IPS-15b (cell line): ENCODE measurements around the gene ZNF208.
"Not testable (repeated sequence)": the region's sequence is repeated elsewhere in the genome, so short reads cannot be mapped to it uniquely, and the experiment has no call there.

Source experiments
- H3K27me3 ChIP-seq: one replicate; pipeline ENCODE4 v1.6.1; 2013; ENCODE audit warnings: low read length; ENCODE audit not compliant: control insufficient read depth, insufficient read depth
- H3K36me3 ChIP-seq: one replicate; pipeline ENCODE4 v1.6.1; 2013; ENCODE audit warnings: low read length; ENCODE audit not compliant: control insufficient read depth, insufficient read depth
- H3K4me1 ChIP-seq: one replicate; pipeline ENCODE4 v1.6.1; 2013; ENCODE audit warnings: mild to moderate bottlenecking, low read length; ENCODE audit not compliant: control insufficient read depth, insufficient read depth
- H3K4me3 ChIP-seq: one replicate; pipeline ENCODE4 v1.5.1; 2013; ENCODE audit warnings: low read depth, low read length
- H3K9ac ChIP-seq: one replicate; pipeline ENCODE4 v1.6.1; 2013; ENCODE audit warnings: low read depth, mild to moderate bottlenecking, low read length
- H3K9me3 ChIP-seq: one replicate; pipeline ENCODE4 v1.6.1; 2013; ENCODE audit warnings: mild to moderate bottlenecking, low read length; ENCODE audit not compliant: control insufficient read depth, insufficient read depth

The ZNF208 gene

DNA sequence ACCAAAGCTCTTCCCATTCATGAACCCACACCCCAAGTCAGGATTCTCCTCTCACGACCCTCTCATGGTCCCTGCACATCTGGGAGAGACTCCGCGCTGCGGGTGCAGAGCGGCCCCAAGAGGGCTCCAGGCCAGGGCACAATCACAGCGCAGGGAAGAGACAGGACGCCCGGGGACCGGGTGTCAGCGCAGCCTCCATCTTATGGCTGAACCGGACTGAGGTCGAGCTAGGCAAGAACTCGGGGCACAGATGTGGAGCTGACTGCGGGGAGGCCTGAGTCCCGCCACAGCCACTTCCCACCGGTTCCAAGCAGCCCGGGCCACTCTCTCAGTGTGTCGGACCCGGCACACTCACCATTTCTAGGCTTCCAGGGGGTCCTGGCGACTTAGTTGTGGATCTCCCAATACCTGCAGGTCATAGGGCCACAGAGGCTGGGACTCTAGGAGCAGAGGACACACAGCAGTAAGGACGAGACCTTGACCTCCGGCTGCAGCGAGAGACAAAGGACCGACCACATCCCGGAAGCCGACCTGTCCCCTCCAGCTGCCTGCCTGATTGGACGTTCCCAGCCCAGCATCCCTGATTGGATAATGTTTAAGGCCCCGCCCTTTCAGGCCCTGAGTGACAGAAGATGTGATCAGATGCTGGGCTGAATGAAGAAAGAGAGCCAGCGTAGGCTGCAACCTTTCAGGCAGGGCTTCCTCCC, at the start of gene ZNF208:
ZNF208 (minus strand) TSS at position 507 of the 707 bp plus-strand sequence; CDS start at position 358, 149 bp downstream.
- not testable (repeated sequence) for H3K4me3 ChIP-seq, H3K27me3 ChIP-seq, H3K36me3 ChIP-seq, H3K4me1 ChIP-seq, H3K9ac ChIP-seq, H3K9me3 ChIP-seq

DNA sequence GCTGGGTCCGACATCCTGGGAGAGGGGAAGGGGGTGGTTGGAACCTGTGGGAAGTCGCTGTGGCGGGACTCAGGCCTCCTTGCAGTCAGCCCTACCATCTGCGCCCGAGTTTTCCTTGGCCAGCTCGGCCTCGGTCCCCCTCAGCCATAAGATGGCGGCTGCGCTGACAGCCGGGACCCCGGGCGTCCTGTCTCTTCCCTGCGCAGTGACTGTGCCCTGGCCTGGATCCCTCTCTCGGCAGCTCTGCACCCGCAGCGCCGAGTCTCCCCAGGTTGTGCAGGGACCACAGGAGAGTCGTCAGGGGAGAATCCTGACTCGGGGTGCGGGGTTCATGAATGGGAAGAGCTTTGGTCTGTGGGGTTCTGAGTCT, 41.9 kb upstream of the ZNF208 start:
- Histone ChIP-seq H3K36me3 (peaks cover 4% of the 10 kb centered on the region), H3K9ac (no peak overlapping the region), H3K4me1 (no peaks in the 10 kb centered on the region), H3K4me3 (no peak overlapping the region), H3K27me3 (no peaks in the 10 kb centered on the region), H3K9me3 (peaks cover 20% of the 10 kb centered on the region)

DNA sequence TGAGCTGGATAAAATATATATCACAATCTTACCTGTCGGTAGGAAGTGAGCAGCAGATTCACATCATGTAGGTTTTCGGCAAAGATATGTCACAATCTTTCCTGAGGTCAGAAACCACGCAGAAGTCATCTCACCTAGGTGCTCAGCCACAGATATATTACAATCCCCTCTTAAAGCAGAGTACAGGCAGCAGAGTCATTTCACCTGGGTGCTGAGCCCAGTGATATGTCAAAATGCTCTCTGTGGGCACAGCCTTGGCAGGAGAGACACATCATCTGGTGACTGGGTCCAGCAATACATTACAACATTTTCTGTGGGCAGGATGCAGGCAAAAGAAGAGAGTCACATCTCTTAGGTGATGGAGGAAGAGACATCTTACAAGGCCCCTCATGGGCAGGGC, 30.4 kb upstream of the ZNF208 start:
- not testable (repeated sequence) for H3K4me3 ChIP-seq, H3K4me1 ChIP-seq, H3K36me3 ChIP-seq, H3K9ac ChIP-seq, H3K27me3 ChIP-seq
- peaks cover 20% of the 10 kb centered on the region for H3K9me3 ChIP-seq

DNA sequence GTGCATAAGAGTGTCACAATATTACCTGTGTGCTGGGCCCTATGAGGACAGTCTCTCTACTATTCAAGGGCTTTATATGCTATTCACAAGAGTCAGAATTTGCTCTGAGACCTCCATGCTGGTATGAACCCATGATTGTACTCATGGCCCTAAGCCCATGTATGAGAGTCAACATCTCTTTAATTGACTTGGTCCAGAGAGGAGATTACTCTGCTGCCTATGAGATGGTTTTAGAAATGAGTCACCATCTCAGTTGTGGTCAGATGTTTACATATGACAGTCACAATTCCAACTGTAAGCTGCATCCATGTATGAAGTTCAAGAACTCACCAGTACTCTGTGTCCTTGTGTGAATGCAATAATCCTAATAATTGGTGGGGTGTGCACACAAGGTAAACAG, 19.9 kb upstream of the ZNF208 start:
- H3K4me1 ChIP-seq: no peaks in the 10 kb centered on the region
- H3K9ac ChIP-seq: no peak overlapping the region
- H3K27me3 ChIP-seq: no peaks in the 10 kb centered on the region
- no peak overlapping the region for H3K4me3 ChIP-seq
- H3K9me3 ChIP-seq: peaks cover 18% of the 10 kb centered on the region
- no peaks in the 10 kb centered on the region for H3K36me3 ChIP-seq

DNA sequence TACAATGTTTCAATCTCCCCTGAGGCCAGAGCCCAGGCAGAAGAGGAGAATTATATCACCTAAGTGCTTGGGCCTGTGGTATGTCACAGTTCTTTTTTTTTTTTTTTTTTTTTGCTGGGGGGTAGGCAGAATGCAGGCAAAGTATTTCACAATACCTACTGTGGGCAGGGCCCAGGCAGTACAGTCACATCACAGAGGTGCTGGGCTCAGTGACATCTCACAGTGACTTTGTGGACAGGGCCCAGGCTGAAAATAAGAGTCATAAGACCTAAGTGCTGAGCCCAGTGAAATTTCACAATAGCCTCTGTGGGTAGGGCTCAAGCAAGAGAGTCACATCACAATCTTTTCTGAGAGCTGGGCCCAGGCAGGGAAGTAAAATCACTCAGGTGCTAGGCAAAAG, 15.9 kb upstream of the ZNF208 start:
- H3K27me3 ChIP-seq: no peaks in the 10 kb centered on the region
- H3K36me3 ChIP-seq: no peaks in the 10 kb centered on the region
- H3K9ac ChIP-seq: no peak overlapping the region
- H3K4me3 ChIP-seq: no peak overlapping the region
- H3K9me3 ChIP-seq: peaks cover 6% of the 10 kb centered on the region
- H3K4me1 ChIP-seq: no peaks in the 10 kb centered on the region

DNA sequence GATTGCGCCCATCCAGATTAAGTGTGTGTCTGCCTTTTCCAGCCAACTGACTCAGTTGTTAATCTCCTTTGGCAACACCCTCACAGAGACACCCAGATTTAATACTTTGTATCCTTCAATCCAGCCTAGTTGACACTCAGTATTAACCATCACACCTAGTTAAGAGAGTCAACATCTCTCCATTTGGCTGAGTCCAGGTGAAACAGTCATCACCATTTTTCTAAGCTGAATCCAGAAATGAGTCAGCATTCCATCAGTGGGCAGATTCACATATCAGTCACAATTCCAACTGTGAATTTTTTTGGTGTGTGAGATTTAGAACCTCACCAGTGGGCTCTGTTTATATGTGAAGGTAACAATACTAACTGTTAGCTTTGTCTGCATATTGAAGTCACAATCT, 14.8 kb upstream of the ZNF208 start:
- H3K27me3 ChIP-seq, H3K9ac ChIP-seq, H3K9me3 ChIP-seq, H3K36me3 ChIP-seq, H3K4me3 ChIP-seq, H3K4me1 ChIP-seq: not testable (repeated sequence)

DNA sequence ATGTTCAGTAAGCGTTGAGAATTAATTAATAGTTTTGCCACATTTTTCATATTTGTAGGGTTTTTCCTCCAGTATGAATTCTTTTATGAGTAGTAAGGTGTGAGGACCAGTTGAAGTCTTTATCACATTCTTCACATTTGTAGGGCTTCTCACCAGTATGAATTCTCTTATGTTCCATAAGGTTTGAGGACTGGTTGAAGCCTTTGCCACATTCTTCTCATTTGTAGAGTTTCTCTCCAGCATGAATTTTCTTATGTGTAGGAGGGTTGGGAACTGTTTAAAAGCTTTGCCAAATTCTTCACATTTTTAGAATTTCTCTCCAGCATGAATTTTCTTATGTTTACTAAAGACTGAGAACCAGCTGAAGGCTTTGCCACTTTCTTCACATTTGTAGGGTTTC, 40.3 kb downstream of the ZNF208 start:
- H3K36me3 ChIP-seq: no peaks in the 10 kb centered on the region
- H3K4me1 ChIP-seq: no peaks in the 10 kb centered on the region
- no peaks in the 10 kb centered on the region for H3K27me3 ChIP-seq
- H3K4me3 ChIP-seq: no peak overlapping the region
- H3K9ac ChIP-seq: no peak overlapping the region
- H3K9me3 ChIP-seq: peaks cover 3% of the 10 kb centered on the region

DNA sequence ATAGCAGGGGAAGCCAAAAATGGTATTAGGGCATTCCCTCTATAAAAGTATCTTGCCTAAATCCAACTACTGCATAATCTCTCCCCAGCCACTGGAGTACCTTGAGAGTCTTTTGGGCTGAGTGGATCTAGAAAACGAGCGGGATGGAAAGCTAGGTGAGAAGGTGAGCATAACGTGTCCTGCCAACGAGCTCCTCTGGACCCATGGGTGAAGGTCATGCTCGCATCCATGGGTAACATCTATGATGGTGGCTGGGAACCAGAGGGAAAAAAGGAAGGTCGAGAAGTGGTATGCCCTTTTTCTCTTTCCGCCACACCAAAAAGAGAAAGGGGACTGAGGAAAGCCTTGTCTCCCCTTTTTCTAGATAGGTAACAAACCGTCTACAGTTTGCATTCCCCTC, 63.0 kb downstream of the ZNF208 start:
- Histone ChIP-seq H3K36me3 (no peaks in the 10 kb centered on the region), H3K27me3 (no peaks in the 10 kb centered on the region), H3K9ac (no peak overlapping the region), H3K9me3 (peaks cover 31% of the 10 kb centered on the region), H3K4me1 (no peaks in the 10 kb centered on the region), H3K4me3 (no peak overlapping the region)

DNA sequence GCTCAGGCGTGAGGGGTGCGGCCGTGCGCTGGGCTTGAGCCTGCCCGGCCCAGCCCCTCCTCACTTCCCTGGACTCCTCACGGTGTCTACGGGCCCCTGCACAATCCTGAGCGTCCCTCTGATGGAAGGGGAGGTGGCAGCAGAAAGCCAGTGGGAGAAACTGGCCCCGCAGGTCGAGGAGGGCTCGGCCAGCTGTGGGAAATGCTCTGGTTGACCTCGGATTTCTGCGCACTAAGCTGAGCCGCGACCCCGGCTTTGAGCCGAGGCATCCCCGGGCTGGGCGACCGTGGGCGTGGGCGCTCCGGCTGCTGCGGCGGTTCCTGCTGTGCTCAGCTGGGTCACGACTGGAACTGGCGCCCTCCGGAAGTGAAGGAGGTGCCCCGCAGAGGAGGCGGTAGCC, 70.1 kb downstream of the ZNF208 start:
- no peaks in the 10 kb centered on the region for H3K27me3 ChIP-seq
- H3K9me3 ChIP-seq: peaks cover 20% of the 10 kb centered on the region

DNA sequence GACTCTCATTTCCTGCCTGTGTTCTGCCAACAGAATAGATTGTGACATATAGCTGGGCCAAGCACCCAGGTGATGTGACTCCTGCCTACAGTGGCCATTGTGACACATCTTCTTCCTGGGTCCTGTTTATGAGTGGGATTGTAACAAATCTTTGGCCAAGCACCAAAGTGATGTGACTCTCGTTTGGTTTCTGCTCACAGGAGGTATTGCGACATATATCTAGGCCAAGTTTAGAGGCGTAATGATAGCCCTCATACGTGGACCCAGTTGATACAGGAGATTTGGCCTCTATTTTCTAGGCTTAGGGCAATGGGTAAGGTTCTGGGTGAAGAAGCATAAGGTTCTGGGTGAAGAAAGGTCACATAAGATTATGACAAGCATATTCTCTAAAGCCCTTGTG, 76.2 kb downstream of the ZNF208 start:
- H3K4me3 ChIP-seq: no peak overlapping the region
- H3K4me1 ChIP-seq: no peaks in the 10 kb centered on the region
- H3K27me3 ChIP-seq: no peaks in the 10 kb centered on the region
- no peaks in the 10 kb centered on the region for H3K36me3 ChIP-seq
- no peak overlapping the region for H3K9ac ChIP-seq
- H3K9me3 ChIP-seq: peaks cover 9% of the 10 kb centered on the region

More for the DNA sequence above, 70.1 kb downstream of the ZNF208 start:
- Histone ChIP-seq H3K9ac (no peak overlapping the region), H3K4me1 (no peaks in the 10 kb centered on the region), H3K4me3 (no peak overlapping the region), H3K36me3 (no peaks in the 10 kb centered on the region)

DNA sequence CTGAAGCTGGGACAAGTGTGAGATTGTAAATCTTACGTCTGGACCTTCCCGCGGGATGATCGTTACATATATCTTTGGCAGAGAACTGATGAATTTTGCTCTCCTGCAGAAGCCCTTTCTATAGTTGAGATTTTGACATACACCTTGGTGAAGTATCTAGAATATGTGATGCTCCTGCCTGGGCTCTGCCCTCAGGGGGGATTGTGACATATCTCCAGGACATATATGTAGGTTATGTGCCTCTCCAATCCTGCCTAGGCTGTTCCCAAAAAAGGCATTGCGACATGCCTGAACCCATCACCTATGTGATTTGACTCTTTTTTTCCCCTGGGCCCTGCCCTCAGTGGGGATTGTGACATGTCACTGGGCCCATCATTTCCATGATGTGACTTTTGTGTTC, 76.6 kb downstream of the ZNF208 start:
- Histone ChIP-seq H3K9ac (no peak overlapping the region), H3K36me3 (no peaks in the 10 kb centered on the region), H3K4me1 (no peaks in the 10 kb centered on the region), H3K4me3 (no peak overlapping the region), H3K9me3 (peaks cover 9% of the 10 kb centered on the region), H3K27me3 (no peaks in the 10 kb centered on the region)

DNA sequence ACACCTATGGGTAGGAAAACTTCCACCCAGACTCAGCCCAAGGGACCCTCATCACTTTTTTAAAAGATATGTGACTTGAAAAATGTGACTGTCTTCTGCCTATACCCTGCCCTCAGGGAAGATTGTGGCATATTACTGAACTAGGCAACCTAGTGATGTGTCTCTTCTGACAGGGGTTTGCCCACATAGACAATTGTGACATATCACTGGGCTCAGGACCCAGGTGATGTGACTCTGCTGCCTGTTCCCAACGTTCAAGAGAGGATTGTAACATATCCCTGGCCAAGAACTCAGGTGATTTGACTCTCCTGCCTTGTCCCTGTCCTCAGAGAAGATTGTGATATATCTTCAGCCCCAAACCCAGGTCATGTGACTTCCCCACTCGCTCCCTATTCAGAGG, 88.5 kb downstream of the ZNF208 start:
- Histone ChIP-seq H3K9ac (no peak overlapping the region), H3K36me3 (no peaks in the 10 kb centered on the region), H3K27me3 (no peaks in the 10 kb centered on the region), H3K9me3 (peaks cover 17% of the 10 kb centered on the region), H3K4me3 (no peak overlapping the region), H3K4me1 (no peaks in the 10 kb centered on the region)
